ENCODE measurements around the gene NT5DC3.
A peak's percentile ranks its signal among the peaks of the same experiment; 100 is the strongest.
"Not testable (repeated sequence)": the region's sequence is repeated elsewhere in the genome, so short reads cannot be mapped to it uniquely, and the experiment has no call there.

The NT5DC3 gene

DNA sequence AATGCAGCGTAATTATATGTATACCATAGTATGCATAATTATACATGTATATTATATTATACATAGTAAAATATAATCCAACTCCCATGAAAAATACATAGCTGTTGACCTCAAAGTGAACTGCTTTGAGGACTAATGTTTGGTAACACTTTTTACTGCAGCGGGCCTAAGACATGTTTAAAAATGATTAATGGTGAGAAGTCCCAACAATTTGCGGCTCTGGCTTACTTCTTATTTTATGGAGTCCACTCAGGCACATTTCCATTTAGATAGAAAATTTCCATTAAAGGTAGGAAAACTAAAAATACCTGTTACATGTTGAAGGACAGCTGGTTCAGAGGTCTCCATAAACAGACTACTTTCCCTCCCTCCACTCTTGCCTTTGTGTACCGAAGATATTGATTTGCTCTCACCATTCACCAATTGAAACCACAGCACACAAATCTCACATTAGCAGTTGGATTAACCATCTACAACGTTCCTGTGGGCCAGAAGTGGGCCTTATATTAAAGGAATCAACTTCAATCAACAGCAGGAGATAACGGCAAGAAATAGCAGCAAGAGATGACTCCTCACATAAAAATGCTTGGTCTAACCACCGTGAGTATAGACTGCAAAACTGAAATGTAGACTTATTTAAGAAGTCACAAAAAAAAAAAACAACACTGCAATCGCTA, 14.1 kb upstream of the NT5DC3 start:
- DNase-seq: peak; percentile 75

DNA sequence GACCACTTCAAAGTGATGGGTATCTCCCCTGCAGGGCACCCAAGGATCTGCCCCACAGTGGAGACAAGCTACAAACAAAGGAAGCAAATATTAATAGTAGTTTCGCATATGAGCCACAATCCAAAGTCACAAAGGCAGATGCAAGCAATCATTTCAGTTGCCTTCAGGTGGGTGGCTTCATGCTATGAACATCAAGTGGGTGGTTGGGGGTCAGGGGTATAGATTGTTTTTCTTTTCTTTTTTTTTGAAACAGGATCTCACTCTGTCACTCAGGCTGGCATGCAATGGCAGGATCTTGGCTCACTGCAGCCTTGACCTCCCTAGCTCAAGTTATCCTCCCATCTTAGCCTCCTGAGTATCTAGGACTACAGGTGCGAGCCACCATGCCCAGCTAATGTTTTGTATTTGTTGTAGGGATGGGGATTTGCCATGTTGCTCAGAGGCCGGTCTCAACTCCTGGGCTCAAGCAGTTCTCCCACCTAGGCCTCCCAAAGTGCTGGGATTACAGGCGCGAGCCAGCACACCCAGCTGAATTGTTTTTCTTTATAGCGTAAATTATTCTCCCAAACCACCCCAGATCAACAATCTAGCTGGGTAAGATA, 13.4 kb upstream of the NT5DC3 start:
- DNase-seq: peak; percentile 29

DNA sequence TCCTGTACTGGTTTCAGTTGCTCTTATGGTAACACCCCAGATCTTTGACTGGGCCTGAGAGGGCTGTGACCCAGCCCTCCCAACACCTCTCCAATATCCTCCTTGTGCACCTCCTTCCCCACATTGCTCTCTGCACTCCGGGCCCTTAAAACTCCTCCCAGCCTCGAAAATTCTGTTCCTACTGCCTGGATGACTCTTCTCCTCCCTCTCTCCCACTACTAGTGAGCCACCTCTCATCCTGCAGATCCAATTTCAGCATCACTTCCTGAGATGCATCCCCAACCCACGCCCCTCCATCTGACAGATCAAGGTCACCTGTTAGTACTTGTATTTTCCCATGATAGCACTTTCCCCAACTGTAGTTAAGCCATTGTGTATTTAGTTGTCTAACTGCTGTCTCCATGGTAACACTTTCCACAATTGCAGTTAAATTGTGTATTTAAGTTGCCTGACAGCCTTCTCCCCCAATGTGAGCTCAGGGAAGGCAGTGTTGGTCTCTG, 11.5 kb upstream of the NT5DC3 start:
- DNase-seq: peak; percentile 92

- DNase-seq: no peak
Measured at GRCh38 chr12:103851127-103851526, 10.1 kb upstream of the NT5DC3 start.

DNA sequence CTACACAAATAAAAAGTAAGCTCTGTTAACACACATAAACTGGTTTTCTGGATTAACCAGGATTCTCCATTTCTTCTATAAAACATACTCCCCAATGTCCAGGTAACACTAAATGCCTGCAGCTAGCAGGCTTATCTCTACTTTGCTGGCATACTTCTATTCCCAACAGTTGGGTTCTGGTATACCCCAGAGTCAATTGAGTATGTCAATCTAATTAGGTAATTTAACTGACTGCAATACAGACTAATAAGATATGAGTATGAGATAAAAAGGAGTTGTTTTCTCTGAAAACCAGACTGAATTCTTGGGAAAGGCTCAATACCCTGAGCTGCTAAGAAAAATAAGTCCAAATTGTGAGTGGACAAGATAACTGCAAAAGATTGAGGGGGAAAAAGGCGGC, 9.4 kb upstream of the NT5DC3 start:
- no peak for DNase-seq

DNA sequence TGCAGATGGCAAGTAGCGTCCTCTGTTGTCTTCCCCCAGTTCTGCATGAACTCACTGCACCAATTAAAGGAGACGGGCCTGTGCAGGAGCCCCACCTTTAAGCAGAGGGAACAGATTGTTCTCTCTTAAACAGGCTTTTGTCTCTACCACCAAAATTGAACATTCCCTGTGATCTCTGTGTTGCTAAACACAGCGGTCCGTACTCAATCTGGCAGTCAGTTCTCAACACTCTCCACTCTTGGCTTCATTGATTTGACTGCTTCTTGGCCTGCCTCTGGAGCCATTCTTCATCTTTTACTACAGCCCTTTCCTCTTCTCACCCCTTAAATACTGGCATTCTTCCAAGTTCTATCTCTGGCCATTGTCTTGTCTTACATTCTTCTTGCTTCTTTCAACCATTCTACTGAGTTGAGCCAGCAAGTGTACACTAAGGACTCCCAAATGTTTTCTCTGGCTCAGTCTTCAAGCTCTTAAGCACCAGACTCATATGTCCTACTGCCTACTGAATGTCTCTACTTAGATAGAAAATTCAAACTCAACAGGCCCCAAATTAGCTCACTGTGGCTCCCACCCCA, 8.0 kb upstream of the NT5DC3 start:
- no peak for DNase-seq

DNA sequence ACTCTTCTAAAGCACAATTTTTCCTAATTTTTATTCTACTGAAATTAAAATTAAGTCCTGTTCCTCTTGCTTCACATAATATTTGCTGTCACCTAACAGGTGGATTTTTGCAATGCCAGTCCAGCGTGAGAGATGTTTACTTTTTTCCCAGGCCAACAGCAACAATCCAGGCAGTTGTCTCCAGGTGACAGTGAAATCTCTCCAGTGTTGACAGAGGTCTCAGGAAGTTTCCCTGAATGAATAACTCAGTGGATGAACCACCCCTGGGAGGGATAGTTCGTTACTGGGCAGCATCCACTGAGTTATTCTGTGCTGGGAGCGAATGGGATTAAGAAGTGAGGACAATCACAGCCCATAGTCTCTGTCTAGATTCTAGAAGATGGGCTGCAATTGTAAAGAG, 7.1 kb upstream of the NT5DC3 start:
- DNase-seq: peak; percentile 47

DNA sequence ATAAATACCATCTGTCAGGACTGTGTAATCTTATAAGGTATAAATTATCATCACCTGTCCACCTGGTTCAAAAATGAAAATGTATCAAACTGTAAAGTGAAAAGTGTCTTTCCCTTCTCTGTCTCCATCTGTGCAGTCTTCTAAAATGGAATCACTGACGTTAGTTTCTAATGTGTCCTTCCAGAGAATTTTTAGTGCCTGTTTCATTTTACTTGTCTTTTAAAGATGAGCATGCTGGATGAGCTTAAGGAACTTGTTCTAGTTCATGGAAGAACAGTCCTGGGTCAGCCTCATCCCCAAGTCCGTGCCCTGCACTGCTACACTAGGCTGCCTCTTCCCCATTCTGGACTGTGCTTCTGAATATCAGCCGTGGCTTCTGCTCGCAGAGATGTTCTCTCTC, 5.4 kb upstream of the NT5DC3 start:
- DNase-seq: no peak

DNA sequence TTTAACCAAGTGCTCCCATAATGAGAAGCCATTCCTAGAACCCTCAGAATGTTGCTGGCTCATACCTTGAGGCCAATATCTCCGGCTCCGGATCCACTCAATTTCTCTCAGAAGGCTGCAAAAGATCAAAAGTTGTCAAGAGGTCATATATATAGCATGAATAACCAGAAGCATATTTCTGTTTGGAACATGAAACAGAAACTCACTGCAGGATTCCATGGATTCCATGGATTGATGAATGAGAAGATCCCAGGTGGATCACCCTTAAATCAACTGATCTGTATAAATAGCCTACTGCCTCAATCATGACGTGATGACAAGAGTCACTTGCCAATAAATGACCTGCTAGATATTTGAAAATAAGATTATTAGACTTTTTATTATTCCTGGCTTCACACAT, 3.3 kb upstream of the NT5DC3 start:
- DNase-seq: no peak

GRCh38 chr12:103841690-103842584, 903 bp upstream of the NT5DC3 start:
- peak; percentile 88 for DNase-seq

- DNase-seq: peak; percentile 52
Measured at GRCh38 chr12:103840462-103840875, 565 bp downstream of the NT5DC3 start.

- peak; percentile 34 for DNase-seq
Measured at GRCh38 chr12:103839609-103840461, 1.2 kb downstream of the NT5DC3 start.

- no peak for DNase-seq
Measured at GRCh38 chr12:103839103-103839502, 1.9 kb downstream of the NT5DC3 start.

GRCh38 chr12:103838254-103838914, 2.6 kb downstream of the NT5DC3 start:
- DNase-seq: peak; percentile 10

DNA sequence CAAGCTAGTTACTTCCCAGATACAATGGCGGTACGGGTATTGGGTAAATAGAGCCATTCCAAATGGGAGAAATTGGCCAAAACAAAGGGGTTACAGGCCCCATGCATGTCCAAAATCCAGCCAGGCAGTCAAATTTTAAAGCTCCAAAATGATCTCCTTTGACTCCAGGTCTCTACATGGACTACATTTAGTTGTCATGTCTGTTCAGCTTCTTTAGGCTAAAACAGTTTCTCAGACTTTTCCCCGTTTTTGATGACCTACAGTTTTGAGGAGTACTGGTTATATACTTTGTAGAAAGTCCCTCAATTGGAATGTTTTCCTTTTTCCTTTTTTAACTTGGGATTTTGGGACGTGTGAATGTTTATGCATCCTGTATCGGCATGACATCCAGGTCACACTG, 4.7 kb downstream of the NT5DC3 start:
- DNase-seq: no peak

DNA sequence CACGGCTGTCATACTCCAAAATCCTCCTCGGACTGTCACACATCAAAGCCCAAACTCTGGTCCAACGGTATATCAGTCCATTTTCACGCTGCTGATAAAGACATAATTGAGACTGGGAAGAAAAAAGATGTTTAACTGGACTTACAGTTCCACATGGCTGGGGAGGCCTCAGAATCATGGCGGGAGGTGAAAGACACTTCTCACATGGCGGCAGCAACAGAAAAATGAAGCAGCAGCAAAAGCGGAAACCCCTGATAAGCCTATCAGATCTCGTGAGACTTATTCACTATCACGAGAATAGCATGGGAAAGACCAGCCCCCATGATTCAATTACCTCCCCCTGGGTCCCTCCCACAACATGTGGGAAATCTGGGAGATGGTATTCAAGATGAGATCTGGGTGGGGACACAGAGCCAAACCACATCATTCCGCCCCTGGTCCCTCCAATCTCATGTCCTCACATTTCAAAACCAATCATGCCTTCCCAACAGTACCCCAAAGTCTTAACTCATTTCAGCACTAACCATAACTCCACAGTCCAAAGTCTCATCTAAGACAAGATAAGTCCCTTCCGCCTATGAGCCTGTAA, 5.2 kb downstream of the NT5DC3 start:
- DNase-seq: not testable (repeated sequence)

DNA sequence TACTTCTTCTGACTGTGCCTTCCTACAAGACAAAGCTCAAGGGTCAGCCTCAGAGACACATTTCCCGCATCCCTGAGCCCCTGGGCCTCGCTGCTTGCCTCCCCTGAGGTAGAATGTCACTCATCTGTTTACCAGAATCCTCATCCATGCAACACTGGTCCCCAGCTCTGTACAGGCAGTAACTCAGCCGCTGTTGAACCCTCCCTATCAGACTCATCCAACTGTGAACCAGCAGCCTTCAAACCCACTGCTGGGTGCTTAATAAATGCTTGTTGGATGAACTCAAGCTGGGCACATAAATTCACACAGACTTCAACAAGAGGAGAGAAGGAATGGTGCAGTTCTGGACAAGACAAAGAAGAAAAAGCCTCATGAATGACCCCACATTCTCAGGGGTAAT, 6.1 kb downstream of the NT5DC3 start:
- no peak for DNase-seq

- peak; percentile 2 for DNase-seq
Measured at GRCh38 chr12:103833891-103834290, 7.1 kb downstream of the NT5DC3 start.

GRCh38 chr12:103833095-103833775, 7.8 kb downstream of the NT5DC3 start:
- no peak for DNase-seq
